DMS53 treated with DMSO at 0.1 percent for 48 hours (cell line): Measurements from ENCODE around the gene KRT26.
A peak's percentile ranks its signal among the peaks of the same experiment; 100 is the strongest.
"Not testable (repeated sequence)": the region's sequence is repeated elsewhere in the genome, so short reads cannot be mapped to it uniquely, and the experiment has no call there.

ENCODE experiments used
- DNase-seq: peaks from one replicate; lab custom pipeline; 2025; ENCODE audit not compliant: unreplicated experiment; lab: John Stamatoyannopoulos, UW

Gene KRT26

GRCh38 chr17:40795019-40795667 lies 23.1 kb upstream of the KRT26 start:
- DNase-seq: no peak

GRCh38 chr17:40794466-40794865 lies 22.5 kb upstream of the KRT26 start:
- no peak for DNase-seq

DNA sequence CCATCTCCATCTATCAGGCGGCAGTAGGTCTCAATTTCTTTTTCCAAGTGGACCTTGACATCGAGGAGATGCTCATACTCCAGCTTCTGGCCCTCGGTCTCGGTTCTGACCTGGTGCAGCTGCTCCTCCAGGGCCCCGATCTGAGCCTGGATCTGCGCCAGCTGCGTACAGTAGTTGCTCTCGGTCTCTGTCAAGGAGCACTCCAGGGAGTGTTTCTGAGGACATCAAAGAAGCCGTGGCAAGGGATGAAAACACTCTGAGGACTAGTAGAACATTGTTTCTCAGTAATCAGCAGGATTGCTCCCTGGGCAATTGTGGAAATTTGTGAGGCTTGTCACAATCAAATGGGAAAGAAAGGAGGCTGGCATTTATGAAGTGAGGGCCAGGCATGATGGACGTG lies 21.8 kb upstream of the KRT26 start:
- DNase-seq: no peak

GRCh38 chr17:40791787-40792436 lies 19.9 kb upstream of the KRT26 start:
- DNase-seq: peak; percentile 17

DNA sequence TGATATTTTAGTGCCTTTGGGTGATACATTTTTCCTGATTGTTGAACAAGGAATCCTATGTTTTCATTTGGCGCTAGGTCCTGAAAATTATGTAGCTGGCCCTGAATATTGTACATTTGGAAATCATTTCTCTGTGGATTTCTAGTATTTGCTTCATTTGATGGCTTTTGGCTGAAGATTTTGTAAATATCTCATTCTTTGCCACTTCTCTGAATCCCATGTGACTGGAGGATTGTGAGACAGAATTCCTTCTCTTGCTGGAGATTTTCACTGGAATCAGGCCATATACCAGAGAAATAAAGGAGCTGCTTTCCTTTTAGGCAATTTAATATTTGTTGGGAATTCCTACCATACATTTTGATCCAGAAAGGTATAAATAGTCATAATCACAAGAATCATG lies 19.1 kb upstream of the KRT26 start:
- no peak for DNase-seq

DNA sequence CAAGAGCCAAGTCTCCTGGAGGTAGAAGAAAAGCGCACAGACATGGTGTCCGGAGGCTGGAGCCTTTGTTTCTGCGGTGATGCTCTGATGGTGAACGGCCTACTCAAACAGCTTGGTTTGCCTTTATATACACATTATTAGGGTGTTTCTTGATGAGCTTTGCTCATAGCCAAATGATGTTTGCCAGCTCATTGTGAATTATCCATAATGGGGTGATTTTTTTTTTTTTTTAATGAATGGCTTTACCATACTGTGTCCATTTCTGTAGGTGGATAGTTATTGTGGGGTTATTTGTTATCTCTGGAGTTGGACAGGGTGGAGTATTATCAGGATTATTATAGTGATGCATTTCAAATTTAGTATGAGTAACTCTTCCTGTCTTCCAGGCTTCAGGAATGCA lies 10.4 kb upstream of the KRT26 start, which contains the start of gene KRT27:
Gene KRT27, minus strand, starts transcription at position 101 of the 400 bp plus-strand sequence. Its CDS starts 57 bp downstream, at position 44.
- no peak for DNase-seq

DNA sequence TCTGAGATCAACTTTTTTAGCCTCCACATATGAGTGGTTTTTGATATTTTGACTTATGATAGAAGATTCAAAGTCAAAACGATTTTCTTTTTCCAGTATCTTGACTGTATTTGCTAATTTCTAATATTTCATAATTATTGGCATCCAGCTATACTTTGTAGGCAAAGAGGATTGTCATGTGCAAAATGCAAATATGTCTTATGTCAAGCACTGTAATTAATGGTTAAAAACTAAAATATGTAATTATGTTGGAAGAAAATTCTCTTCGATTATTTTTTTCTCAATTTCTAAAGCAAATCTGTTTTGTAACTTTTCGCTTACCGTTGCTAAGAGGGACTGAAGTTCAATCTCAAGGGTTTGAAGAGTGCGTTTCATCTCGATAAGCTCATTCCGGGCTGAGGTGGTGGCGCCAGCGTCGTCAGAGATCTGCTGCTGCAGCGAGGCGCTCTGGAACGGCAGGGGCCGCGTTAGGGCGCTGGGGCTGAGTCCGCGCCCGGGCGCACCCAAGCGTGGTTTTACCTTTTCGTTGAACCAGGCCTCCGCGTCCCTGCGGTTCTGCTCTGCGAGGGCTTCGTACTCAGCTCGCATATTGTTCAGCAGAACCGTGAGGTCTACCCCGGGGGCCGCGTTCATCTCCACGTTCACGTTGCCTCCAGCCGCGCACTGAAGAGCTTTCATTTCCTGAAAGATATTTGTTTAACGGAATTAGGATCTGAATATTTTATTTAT lies 7.3 kb upstream of the KRT26 start:
- DNase-seq: peak; percentile 22

GRCh38 chr17:40778461-40778860 lies 6.5 kb upstream of the KRT26 start:
- DNase-seq: no peak

DNA sequence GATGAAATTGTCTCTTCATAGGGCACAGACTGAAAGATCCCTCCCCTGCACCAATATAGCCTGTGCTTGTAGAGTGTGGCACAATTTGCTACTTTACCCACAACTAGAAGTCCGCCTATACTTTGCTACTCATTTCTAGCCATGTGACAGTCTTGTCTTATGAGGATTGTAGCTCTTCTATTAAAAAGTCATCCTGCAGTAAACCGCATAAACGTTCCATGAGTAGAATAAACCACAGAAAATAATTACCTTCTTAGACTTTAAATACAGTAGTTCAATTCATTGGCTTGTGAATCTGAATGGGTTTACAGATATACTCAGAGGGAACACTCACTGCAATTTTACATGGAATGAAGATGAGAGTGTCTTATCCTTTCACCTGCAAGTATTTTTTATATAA lies 6.0 kb upstream of the KRT26 start:
- no peak for DNase-seq

GRCh38 chr17:40777459-40777858 lies 5.5 kb upstream of the KRT26 start:
- no peak for DNase-seq

GRCh38 chr17:40775945-40776344 lies 3.9 kb upstream of the KRT26 start:
- no peak for DNase-seq

DNA sequence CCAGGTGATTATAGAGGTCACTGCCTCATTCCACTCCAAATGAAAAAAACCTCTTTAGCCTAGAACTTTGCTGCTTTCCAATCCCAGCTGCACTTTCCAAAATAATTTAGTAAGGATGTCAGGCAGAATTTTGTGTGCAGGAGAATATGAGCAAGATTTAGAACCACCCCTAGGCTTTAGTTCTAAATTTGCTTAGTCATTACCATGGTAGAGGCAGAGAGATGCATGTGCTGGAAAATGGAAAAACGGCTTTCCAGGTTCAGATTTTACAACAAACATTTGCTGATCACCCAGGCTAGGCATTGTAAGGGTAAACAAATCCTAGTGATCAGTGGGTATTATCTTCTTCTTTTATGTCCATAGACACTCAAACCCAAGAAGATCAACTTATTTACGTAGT lies 6.3 kb downstream of the KRT26 start:
- DNase-seq: no peak

- no peak for DNase-seq
Observed at GRCh38 chr17:40763752-40764151, 8.2 kb downstream of the KRT26 start.

- DNase-seq: no peak
Observed at GRCh38 chr17:40760105-40761016, 11.6 kb downstream of the KRT26 start.

- DNase-seq: no peak
Observed at GRCh38 chr17:40755231-40755630, 16.8 kb downstream of the KRT26 start, which contains the start of gene KRT25. TSS of gene KRT25 (minus strand) at chr17:40755331. CDS start at chr17:40755271, 60 bp downstream.

GRCh38 chr17:40753804-40754203 lies 18.2 kb downstream of the KRT26 start:
- DNase-seq: no peak

DNA sequence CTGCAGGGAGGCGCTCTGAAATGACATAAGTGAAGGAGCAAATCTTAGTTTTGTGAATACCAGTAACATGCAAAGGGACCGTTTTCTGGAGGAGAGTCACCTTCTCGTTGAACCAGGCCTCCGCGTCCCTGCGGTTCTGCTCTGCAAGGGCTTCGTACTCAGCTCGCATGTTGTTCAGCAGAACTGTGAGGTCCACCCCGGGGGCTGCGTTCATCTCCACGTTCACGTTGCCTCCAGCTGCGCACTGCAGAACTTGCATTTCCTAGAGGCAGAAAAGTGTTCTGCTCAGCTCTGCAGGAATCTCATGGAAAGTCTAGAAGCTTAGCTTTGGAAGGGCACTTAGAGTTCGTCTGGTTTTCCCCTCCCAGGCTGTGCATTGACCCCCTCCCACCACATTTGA lies 20.9 kb downstream of the KRT26 start:
- DNase-seq: no peak

GRCh38 chr17:40750391-40750790 lies 21.6 kb downstream of the KRT26 start:
- no peak for DNase-seq

- not testable (repeated sequence) for DNase-seq
Observed at GRCh38 chr17:40748666-40749065, 23.3 kb downstream of the KRT26 start.

- no peak for DNase-seq
Observed at GRCh38 chr17:40738553-40738952, 33.4 kb downstream of the KRT26 start.

DNA sequence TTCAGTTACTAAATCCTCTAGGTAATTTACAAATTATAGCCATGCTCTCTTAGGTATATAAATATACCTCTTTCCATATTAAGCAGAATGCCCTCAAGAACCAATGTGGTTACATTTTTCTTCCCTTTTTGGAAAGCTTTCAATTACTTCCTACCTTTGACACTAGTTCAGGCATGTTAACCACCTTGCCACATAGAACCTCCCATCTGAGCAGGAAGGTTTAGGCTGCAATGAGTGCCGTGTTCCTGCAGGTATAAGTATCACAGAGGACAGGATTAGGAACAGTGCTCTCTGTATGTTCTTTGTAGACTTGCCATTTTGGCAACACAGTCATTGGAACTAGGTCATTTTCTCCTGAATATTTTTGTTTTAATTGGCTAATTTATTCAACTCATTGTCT lies 37.0 kb downstream of the KRT26 start:
- no peak for DNase-seq
